Activated CD4-positive, alpha-beta T cell treated with anti-CD3 and anti-CD28 coated beads for 48 hours (primary cell): ENCODE results near the gene CITED1.

Experiments used
- DNase-seq: peaks from one replicate; pipeline ENCODE4 v3.0.0-alpha.2; 2020

The CITED1 gene

GRCh38 chrX:72308566-72309296 lies 3.0 kb upstream of the CITED1 start:
- peak; percentile 49 for DNase-seq

- DNase-seq = no peak
These were observed 2.5 kb upstream of the CITED1 start for GRCh38 chrX:72308209-72308565.

- DNase-seq = no peak
These were observed 1.9 kb upstream of the CITED1 start for GRCh38 chrX:72307646-72308051.

GRCh38 chrX:72306851-72307645 lies 1.3 kb upstream of the CITED1 start:
- DNase-seq = peak; percentile 28

GRCh38 chrX:72306085-72306801 lies 529 bp upstream of the CITED1 start:
- DNase-seq = no peak

GRCh38 chrX:72304877-72305276 lies 837 bp downstream of the CITED1 start:
- no peak for DNase-seq

- DNase-seq = no peak
These were observed 3.9 kb downstream of the CITED1 start for GRCh38 chrX:72301781-72302180.

- DNase-seq = no peak
These were observed 5.7 kb downstream of the CITED1 start for GRCh38 chrX:72299891-72300630.

- no peak for DNase-seq
These were observed 7.6 kb downstream of the CITED1 start for GRCh38 chrX:72297953-72298730.

GRCh38 chrX:72296991-72297390 lies 8.7 kb downstream of the CITED1 start:
- no peak for DNase-seq

GRCh38 chrX:72295745-72296144 lies 10.0 kb downstream of the CITED1 start:
- DNase-seq = no peak

GRCh38 chrX:72294497-72294896 lies 11.2 kb downstream of the CITED1 start:
- no peak for DNase-seq

- no peak for DNase-seq
These were observed 23.4 kb downstream of the CITED1 start for GRCh38 chrX:72282302-72282701.

- no peak for DNase-seq
These were observed 25.3 kb downstream of the CITED1 start for GRCh38 chrX:72280321-72280845.

- no peak for DNase-seq
These were observed 29.2 kb downstream of the CITED1 start for GRCh38 chrX:72276478-72276953.

GRCh38 chrX:72274526-72274925 lies 31.2 kb downstream of the CITED1 start:
- DNase-seq = no peak

- DNase-seq = peak; percentile 30
These were observed 32.0 kb downstream of the CITED1 start for GRCh38 chrX:72273718-72274117.

GRCh38 chrX:72272868-72273267 lies 32.8 kb downstream of the CITED1 start:
- DNase-seq = peak; percentile 24

- no peak for DNase-seq
These were observed 33.9 kb downstream of the CITED1 start for GRCh38 chrX:72271812-72272211.

GRCh38 chrX:72271091-72271788 lies 34.5 kb downstream of the CITED1 start:
- DNase-seq = no peak

- no peak for DNase-seq
These were observed 35.3 kb downstream of the CITED1 start for GRCh38 chrX:72270316-72270866.
